AG20443 (cell line): Measurements from ENCODE around the gene PTPRN2.
"Not testable (repeated sequence)": the region's sequence is repeated elsewhere in the genome, so short reads cannot be mapped to it uniquely, and the experiment has no call there.

Source experiments
- DNase-seq: peaks from one replicate; pipeline ENCODE4 v3.0.0; 2012; ENCODE audit warnings: low spot score, mixed read lengths

PTPRN2 gene

DNA sequence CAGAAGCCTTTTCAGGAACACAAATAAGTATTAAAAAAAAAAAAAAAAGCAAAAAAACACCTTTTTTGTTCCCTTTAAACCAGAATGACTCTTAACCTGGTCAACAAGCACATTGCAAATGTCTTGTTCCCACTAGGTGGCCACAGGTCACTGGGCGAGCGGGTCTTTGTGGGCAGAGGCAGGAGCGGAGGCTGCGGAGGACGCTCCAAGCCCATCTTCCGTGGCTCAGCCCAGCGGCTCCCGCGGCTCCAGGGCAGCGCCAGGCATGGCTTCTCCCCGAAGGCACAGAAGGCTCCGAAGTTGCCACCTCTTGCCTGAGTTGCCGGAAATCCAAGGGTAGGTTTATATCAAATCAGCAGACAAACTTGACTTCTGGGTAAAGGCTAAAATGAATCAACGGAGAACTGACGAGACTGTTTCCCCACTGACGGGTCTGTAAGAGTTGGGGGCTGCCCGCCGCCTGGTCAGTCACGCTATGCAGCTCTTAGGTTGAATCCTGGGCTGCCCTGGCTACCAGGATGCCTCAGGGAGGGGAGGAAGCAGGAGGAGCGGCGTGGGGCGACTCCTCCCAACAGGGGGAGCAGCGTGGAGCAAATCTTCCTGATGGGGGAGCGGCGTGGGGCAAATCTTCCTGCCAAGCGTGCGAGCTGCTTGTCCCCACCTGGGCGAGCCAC is 144.5 kb downstream of the PTPRN2 start:
- no peak for DNase-seq

GRCh38 chr7:158442260-158442659 is 145.4 kb downstream of the PTPRN2 start:
- DNase-seq: no peak

DNA sequence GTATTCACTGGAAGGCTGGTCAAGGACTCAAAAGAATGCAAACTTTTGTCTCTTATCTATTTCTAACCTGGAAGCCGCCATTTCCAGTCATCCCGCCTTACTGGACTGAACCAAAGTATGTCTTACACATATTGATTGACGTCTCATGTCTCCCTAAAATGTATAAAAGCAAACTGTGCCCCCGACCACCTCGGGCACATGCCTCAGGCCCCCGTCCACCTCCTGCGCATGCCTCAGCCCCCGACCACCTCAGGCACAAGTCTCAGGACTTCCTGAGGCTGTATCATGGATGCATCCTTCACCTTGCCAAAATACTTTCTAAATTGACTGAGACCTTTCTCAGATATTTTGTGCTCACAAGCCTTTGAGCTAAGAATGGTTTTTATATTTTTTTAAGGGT is 148.6 kb downstream of the PTPRN2 start:
- no peak for DNase-seq

GRCh38 chr7:158432369-158433341 is 155.0 kb downstream of the PTPRN2 start:
- no peak for DNase-seq

DNA sequence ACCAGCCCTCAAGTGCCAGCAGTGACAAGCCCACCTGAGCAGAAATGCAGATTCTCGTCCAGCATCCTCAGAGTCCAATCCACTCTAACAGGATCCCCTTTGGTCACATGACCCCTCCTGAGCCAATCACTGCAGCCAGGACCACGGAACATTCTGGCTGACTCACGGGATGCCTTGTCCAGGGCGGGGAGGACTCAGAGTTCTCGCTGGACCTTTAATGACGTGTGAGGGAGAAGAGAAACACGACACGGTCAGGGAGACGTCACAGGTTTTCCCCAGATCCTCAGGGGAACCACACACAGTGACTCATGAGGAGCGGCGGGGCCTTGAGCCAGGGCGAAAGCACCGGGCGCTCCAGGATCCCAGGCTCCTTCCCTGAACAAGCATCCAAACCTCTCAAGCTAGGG is 155.7 kb downstream of the PTPRN2 start:
- DNase-seq: no peak

DNA sequence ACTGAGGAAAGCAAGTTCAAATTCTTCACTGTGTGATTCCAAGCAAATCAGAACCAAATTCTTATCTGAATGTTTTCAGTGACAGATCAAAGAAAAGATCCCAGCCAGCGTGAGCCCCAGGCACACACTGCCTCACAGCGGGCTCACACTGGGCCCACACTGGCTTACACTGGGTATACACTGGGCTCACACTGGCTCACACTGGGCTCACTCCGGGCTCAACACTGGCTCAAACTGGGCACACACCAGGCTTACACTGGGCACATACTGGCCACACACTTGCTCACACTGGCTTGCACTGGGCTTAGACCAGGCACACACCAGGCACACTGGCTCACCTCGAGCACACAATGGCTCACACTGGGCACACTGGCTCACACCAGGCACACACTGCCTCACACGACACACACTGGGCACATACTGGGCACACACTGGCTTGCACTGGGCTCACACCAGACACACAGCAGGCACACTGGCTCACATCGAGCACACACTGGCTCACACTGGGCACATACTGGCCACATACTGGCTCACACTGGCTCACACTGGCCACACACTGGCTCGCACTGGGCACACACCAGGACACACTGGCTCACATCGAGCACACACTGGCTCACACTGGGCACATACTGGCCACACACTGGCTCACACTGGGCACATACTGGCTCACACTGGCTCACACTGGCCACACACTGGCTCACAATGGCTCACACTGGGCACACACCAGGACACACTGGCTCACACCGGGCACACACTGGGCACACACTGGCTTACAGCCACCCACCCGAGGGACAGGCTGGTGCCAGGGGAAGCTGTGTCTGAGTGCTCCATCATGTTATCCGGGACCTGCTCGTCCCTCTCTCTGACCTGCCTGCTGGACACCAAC is 156.3 kb downstream of the PTPRN2 start:
- DNase-seq: no peak

- DNase-seq: no peak
These were observed 157.2 kb downstream of the PTPRN2 start for GRCh38 chr7:158430308-158431034.

DNA sequence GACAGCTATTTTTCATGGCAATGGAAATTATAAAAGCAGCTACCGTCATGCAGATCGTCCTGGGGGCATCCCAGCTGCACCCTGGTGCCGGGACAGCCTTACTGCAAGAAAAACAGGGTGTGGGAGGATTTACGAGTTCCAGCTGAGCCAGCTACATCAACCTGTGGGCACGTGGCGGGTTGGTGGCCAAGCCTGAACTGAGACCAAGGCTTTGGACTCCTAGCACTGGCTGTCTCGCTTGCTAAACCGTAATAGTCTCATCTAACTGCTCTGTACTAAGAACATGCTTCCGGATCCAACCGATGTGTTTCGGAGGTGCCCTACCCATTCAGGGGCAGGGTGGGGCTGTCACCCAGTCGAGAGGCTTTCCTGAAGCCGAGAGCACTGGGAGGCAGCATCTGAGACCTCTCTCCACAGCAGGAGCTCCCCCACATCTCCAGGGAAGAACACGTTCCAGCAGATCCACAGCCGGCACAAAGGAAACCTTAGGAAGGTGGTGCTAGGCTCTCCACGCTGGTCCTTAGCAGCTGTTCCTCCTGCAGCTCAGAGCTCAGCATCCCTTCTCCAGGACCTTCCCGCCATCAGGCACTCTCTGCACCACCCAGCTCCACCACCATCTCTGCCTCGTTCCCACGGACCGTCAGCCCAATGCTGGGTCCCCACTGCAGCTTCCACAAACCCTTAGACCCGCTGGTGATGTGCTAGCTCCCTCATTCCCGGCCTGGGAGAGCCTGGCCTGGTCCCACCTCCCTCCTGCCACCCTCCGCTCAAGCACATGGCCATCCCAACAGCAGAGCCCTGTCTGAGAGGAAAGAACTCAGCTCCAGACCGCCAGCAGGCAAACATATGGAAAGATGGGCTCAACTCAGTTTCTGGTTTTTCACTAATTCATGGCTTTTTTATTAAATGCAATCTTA is 158.5 kb downstream of the PTPRN2 start:
- no peak for DNase-seq

GRCh38 chr7:158428131-158428836 is 159.3 kb downstream of the PTPRN2 start:
- DNase-seq: no peak

DNA sequence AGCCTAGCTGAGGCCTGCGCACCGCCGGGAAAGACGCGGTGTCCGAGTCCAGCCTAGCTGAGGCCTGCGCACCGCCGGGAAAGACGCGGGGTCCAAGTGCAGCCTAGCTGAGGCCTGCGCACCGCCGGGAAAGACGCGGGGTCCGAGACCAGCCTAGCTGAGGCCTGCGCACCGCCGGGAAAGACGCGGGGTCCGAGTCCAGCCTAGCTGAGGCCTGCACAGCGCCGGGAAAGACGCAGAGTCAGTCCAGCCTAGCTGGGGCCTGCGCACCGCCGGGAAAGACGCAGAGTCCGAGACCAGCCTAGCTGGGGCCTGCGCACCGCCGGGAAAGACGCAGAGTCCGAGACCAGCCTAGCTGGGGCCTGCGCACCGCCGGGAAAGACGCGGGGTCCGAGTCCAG is 161.9 kb downstream of the PTPRN2 start:
- DNase-seq: not testable (repeated sequence)

- DNase-seq: no peak
These were observed 163.1 kb downstream of the PTPRN2 start for GRCh38 chr7:158424531-158424930.

- no peak for DNase-seq
These were observed 163.6 kb downstream of the PTPRN2 start for GRCh38 chr7:158424011-158424410.

DNA sequence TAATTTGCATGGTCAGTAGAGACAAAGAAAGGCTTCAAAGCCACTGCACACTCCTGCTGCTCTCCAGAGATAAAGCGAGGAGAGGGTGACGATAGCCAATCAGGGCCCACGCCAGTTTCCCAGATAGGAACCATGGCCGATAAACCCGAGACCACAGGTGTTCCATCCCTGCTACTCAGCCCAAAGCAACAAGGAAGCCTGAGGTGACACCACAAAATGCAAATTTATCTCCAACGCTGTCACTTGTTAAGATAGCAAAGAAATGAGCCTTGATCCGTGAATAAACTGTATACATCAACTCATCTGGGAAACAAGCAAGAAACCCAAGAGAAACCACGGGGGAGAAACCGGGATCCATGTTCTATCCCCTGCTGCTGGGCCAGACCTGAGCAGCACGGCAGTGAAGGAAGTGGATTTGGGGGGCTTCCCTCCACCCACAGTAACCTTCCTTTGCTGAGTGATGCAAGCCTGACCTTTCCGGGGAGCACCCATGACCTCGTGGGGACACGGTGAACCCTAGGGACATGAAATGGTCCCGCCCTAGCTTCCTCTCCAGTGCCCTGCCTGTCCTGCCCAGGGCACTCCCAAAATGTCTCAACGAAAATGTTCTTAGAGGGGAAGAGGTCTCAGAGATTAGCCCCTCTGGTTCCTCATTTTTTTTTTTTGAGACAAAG is 164.6 kb downstream of the PTPRN2 start:
- no peak for DNase-seq

- DNase-seq: no peak
These were observed 165.3 kb downstream of the PTPRN2 start for GRCh38 chr7:158422196-158422886.

DNA sequence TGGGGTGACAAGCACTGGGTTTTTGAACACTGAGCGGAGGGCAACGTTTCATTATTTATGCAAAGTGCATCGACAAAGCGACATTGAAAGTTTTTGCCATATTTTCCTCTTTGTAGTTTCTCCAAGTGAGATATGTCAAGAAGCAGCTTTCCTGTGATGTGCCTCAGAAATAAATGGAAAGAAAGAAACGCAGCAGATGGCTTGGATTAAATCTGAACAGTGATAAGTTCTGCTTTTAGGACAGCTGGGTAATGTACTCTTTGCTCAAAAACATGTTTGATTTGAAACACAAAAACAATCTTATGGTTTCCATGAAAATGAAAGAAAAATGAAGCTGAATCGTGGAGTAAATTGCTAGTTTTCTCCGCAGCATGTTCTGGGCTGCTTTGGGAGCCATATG is 166.3 kb downstream of the PTPRN2 start:
- DNase-seq: no peak

DNA sequence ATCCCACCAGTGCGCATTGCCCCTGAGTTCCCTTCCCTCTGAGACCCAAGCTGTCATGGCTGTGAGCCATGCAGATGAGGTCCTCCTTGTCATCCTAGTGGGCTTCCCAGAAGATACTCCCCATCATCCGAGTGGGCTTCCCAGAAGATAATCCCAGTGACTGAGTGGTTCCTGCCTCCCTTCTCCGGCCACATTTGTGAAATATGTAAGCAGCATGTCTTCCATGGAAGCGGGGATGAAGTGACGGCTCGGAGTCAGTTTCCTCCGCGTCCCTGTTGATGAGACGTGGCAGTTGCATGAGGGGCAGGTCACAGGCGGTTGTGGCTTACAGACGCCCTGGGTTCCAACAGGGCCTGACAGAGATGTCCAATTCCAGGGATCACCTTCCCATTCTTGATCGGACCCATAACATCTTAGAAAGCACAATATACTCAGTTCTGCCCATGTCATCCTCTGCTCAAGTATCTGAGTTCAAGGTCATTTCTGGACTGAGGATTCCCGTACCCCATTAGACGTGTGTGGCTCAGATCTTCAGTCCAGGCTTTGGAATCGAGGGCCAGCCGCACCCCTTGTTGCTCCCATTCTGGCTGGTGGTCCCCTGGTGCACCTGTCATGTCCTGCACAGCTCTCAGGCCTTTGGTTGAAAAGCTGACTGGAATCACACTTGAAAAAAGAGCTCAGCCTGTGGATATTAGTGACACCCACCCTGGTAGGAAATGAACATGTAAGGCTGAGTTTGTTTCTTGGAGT is 166.9 kb downstream of the PTPRN2 start:
- no peak for DNase-seq

- no peak for DNase-seq
These were observed 168.3 kb downstream of the PTPRN2 start for GRCh38 chr7:158419238-158419785.

DNA sequence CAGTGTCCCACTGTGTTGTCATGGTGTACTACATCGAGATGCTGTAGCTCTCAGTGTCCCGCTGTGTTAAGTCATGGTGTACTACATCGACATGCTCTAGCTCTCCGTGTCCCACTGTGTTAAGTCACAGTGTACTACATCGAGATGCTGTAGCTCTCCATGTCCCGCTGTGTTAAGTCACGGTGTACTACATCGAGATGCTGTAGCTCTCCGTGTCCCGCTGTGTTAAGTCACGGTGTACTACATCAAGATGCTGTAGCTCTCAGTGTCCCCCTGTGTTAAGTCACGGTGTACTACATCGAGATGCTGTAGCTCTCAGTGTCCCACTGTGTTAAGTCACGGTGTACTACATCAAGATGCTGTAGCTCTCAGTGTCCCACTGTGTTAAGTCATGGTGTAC is 169.2 kb downstream of the PTPRN2 start:
- not testable (repeated sequence) for DNase-seq
